ENCODE measurements around the gene IRGM.

The IRGM gene

DNA sequence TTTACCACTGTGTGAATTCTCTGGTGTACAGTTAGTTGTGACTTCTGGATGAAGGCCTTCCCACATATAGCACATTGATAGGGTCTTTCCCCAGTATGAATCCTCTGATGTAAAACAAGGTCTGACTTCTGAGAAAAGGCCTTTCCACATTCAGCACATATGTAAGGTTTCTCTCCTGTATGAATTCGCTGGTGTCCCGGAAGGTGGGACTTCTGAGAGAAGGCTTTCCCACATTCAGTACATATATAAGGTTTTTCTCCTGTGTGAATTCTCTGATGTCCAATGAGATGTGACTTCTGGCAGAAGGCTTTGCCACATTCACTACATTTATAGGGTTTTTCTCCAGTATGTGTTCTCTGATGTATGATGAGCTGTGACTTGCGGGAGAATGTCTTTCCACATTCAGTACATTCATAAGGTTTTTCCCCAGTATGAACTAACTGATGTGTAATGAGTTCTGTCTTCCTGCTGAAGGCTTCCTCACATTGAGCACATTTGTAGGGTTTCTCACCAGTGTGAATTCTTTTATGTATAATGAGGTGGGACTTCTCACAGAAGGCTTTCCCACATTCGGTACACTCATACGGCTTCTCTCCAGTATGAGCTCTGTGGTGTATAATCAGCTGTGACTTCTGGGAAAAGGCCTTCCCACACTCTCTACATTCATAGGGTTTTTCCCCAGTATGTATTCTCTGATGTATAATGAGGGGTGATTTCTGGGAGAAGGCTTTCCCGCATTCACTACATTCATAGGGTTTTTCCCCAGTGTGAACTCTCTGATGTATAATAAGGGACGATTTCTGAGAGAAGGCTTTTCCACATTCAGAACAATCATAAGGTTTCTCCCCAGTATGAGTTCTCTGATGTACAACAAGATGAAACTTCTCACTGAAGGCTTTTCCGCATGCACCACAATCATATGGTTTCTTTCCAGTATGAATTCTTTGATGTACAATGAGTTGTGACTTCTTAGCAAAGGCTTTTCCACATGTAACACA, 49.4 kb downstream of the IRGM start:
- DNase-seq (ENCODE audit: low read depth): no peak

Measured in activated T-cell treated with anti-CD3 and anti-CD28 coated beads for 48 hours (primary cell).